Kidney epithelial cell (primary cell): ENCODE measurements around the gene MEIOB. TPM values are rescaled to one million over a fixed set of nuclear protein-coding genes. Genes with fewer than 3 reads are reported as not detected.
"Not testable (repeated sequence)": the region's sequence is repeated elsewhere in the genome, so short reads cannot be mapped to it uniquely, and the experiment has no call there.

Experiments used
- DNase-seq: peaks from one replicate; pipeline ENCODE4 v3.0.0-alpha.2; 2010; ENCODE audit warnings: low read depth
- H3K27me3 ChIP-seq: 2 replicates; pipeline ENCODE4 v1.6.0; 2011; ENCODE audit warnings: low read length; ENCODE audit not compliant: control insufficient read depth, insufficient read depth
- H3K36me3 ChIP-seq: 2 replicates; pipeline ENCODE4 v1.5.1; 2011; ENCODE audit warnings: low read length; ENCODE audit not compliant: control insufficient read depth, insufficient read depth
- H3K4me3 ChIP-seq: 2 replicates; pipeline ENCODE4 v1.5.1; 2011; ENCODE audit warnings: low read depth, mild to moderate bottlenecking, control low read depth, low read length
- CTCF ChIP-seq: IDR thresholded peaks from 2 replicates; pipeline ENCODE4 v1.5.1; 2011; ENCODE audit warnings: mild to moderate bottlenecking, moderate library complexity, low read length, control low read depth, inconsistent platforms; ENCODE audit not compliant: insufficient read depth, poor library complexity, severe bottlenecking
- total RNA-seq: library from RNA; depleted of rRNA; stranded (reverse); fragments of >200 nt; gene quantifications from 2 replicates; pipeline ENCODE4 v1.2.3, GENCODE V29; 2015

The MEIOB gene
- total RNA-seq, 1 donor from 2014 or later, result 6.2 TPM

- Histone ChIP-seq H3K36me3 (no peaks in the 10 kb centered on the region), H3K4me3 (no peak overlapping the region), H3K27me3 (peaks cover 3% of the 10 kb centered on the region)
- TF ChIP-seq CTCF, result no peak
- DNase-seq, result no peak
Measured at GRCh38 chr16:1877089-1877488, 5.1 kb upstream of the MEIOB start.

GRCh38 chr16:1876468-1876867 lies 4.5 kb upstream of the MEIOB start:
- Histone ChIP-seq H3K27me3 (peaks cover 3% of the 10 kb centered on the region), H3K4me3 (no peak overlapping the region), H3K36me3 (no peaks in the 10 kb centered on the region)
- no peak for TF ChIP-seq CTCF
- DNase-seq, result no peak

- not testable (repeated sequence) for H3K27me3 ChIP-seq, H3K4me3 ChIP-seq, DNase-seq, H3K36me3 ChIP-seq
Measured at GRCh38 chr16:1876066-1876465, 4.1 kb upstream of the MEIOB start.

- peaks cover 3% of the 10 kb centered on the region for H3K27me3 ChIP-seq
- no peaks in the 10 kb centered on the region for H3K36me3 ChIP-seq
- DNase-seq, result no peak
- no peak overlapping the region for H3K4me3 ChIP-seq
- no peak for TF ChIP-seq CTCF
Measured at GRCh38 chr16:1874854-1875253, 2.9 kb upstream of the MEIOB start.

GRCh38 chr16:1870365-1871082 lies 1.4 kb downstream of the MEIOB start:
- Histone ChIP-seq H3K4me3 (no peak overlapping the region), H3K36me3 (no peaks in the 10 kb centered on the region), H3K27me3 (no peaks in the 10 kb centered on the region)
- peak; percentile 79 for DNase-seq
- TF ChIP-seq CTCF, result no peak

- Histone ChIP-seq H3K36me3 (no peaks in the 10 kb centered on the region), H3K27me3 (no peaks in the 10 kb centered on the region), H3K4me3 (no peak overlapping the region)
- no peak for DNase-seq
- no peak for TF ChIP-seq CTCF
Measured at GRCh38 chr16:1865902-1866690, 5.9 kb downstream of the MEIOB start.
